NCI-H774 (cell line): ENCODE data around the gene NCOA7.
"Not testable (repeated sequence)": the region's sequence is repeated elsewhere in the genome, so short reads cannot be mapped to it uniquely, and the experiment has no call there.

Source experiments
- DNase-seq: peaks from one replicate; lab custom pipeline; 2025; lab: John Stamatoyannopoulos, UW

The NCOA7 gene

GRCh38 chr6:125836466-125836865, 45.7 kb downstream of the NCOA7 start:
- DNase-seq: no peak

GRCh38 chr6:125839471-125839870, 48.7 kb downstream of the NCOA7 start:
- DNase-seq: no peak

DNA sequence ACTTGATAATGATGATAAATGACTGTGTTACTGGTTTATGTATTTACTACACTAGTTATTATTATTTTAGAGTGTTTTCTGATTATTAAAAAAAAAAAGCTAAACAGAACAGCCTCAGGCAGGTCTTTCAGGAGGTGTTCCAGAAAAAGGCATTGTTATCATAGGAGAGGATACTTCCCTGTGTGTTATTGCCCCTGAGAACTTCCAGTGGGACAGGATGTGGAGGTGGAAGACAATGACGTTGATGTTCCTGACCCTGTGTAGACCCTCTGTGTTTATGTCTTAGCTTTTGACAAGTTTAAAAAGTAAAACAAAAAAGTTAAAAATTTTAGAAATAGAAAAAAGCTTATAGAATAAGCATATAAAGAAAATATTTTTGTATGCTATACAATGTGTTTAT, 49.1 kb downstream of the NCOA7 start:
- DNase-seq: no peak

DNA sequence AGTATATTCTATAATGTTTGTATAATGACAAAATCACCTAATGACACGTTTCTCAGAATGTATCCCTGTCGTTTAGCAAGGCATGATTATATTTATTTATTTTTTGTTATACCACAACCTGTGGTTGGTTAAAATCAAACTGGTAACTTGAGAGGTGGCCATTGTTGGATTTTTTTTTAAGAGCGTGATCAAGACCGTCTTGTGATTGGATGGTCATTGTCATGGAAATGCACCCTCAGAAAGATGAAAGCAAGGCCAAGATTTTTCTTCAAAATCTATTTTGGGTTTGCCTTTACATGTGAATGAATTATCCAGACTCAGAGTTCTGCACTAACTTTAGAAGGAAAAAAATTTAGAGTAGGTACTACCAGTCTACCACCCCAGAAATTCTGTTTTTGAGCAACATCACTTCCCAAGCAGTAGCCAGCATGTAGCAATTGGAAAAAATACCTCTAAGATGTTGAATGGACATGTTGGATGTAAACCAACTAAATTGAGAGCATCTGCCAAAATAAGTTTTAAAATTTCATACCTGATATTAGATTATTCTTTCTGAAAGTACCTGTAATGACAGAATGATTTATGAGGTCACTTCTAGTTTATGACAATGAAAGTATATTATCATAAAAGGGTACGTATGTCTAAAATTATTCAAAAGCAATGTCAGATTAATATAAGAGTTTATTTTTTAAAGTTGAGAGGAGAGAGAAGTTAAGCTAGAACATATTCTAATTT, 50.8 kb downstream of the NCOA7 start:
- DNase-seq: no peak

DNA sequence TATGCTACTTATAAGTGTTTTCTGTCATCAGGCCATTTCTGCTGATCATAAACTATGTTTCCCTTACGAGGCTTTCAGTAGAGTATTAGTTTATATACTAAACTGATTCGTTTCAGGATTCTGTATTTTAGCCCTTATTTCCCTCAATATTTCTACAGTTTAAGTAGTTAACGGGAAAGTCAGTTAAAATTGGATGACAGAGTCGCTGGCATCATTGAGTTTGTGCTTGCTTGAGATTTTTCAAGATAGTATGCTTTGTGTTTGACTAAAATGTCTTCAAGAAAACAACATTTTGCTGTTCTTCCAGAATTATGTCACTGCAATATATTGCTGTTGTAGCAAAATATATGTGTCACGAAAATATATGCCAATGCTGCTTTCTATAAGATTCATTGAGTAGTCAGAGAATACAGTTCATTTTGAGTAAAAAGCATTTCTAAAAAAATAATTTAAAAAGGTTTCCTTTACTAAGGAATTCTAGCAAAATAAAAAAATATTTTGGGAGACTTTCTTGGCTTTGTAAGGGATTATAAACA, 51.4 kb downstream of the NCOA7 start:
- no peak for DNase-seq

- DNase-seq: no peak
These were observed 52.8 kb downstream of the NCOA7 start for GRCh38 chr6:125843593-125843992.

GRCh38 chr6:125844989-125845388, 54.2 kb downstream of the NCOA7 start:
- DNase-seq: no peak

DNA sequence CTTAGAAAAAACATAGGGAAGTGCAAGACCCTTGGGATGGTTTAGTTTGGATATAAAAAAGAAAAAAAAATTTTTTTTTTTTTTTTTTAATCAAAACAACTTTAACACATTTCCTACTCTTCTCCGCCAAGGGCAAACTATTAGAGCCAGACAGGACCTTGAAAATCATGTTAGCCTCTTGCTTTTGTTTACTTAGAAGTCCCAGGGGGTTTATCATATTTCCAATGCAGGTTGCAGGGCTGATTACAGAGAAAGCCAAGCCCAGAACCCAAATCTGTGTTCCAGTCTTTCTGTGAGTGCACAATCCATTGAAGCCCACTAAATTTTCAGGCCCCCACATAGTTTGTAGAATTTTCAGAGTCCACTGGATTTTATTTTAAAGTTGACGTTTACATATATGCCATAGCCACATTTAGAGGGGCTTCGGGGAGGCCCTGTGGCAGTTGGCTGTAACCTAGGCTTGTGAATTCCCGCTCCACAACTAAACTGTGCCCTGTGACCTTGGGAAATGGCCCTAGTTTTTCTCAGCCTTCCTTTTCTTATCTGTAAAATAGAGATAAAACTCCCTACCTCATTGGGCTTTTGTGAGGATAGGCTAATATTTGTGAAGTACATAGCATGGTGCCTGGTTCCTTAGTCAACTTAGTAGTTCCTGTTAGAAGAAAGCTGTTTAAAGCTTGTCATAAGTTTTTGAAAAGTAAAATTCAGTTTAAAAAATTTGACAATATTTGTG, 55.7 kb downstream of the NCOA7 start:
- no peak for DNase-seq

DNA sequence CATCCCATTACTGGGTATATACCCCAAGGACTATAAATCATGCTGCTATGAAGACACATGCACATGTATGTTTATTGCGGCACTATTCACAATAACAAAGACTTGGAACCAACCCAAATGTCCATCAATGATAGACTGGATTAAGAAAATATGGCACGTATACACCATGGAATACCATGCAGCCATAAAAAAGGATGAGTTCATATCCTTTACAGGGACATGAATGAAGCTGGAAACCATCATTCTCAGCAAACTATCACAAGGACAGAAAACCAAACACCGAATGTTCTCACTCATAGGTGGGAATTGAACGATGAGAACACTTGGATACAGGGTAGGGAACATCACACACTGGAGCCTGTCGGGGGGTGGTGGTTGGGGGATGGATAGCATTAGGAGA, 57.5 kb downstream of the NCOA7 start:
- DNase-seq: not testable (repeated sequence)

DNA sequence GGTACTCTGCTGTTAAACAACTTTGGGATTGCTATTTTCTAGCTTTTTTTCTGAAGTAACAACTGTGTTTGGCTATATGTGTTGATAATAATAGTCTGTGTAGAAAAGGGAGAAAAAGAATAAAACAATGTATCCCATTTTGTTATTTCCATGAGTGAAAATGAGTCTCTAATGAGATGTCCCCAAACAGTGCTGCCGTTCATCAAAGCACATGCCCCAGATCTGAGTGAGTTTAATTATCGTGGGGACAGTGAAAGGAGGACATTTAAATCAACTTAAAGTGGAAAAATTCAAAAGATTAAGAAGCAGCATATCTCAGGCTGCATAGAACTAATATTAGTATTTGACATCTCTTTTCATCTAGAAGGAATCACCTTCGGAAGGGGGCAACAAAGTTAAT, 59.6 kb downstream of the NCOA7 start:
- no peak for DNase-seq

GRCh38 chr6:125852587-125852986, 61.8 kb downstream of the NCOA7 start:
- no peak for DNase-seq

- DNase-seq: no peak
These were observed 62.4 kb downstream of the NCOA7 start for GRCh38 chr6:125853168-125853567.

DNA sequence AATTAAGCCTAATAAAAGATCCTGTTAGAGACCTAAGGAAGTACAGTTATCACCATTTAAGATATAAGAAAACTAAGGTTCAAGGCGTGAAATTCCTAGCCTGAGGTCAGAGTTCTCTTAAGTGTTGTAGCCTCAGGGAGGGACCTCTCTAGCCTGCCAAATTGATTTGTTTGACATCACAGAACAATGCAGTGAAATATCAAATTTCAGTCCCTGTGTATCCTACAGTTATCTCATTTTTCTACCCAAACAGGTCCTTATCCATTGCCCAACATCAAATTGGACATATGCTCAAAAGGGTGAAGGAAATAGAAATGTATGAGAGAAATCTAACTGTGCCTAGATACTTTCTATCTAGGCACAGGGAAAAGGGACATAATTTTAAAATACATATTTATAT, 63.0 kb downstream of the NCOA7 start:
- no peak for DNase-seq

DNA sequence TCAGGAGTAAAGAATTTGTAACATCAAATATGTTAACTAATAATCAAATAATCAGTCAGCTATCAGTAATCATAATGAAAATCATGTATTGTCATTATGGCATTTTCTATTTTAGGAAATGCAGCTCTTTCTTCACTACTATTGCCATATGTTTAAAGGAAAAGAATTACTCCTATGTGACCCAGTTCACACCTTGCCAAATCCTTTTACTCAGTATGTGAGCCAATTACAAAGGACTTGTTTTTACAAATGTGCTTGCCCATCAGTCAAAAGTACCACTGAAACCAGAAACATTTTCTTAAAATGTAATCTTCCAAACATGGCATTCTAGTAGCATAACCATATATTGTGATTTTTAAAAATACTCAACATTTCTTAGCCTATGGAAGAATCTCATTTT, 63.6 kb downstream of the NCOA7 start:
- no peak for DNase-seq

- no peak for DNase-seq
These were observed 65.0 kb downstream of the NCOA7 start for GRCh38 chr6:125855783-125856182.

DNA sequence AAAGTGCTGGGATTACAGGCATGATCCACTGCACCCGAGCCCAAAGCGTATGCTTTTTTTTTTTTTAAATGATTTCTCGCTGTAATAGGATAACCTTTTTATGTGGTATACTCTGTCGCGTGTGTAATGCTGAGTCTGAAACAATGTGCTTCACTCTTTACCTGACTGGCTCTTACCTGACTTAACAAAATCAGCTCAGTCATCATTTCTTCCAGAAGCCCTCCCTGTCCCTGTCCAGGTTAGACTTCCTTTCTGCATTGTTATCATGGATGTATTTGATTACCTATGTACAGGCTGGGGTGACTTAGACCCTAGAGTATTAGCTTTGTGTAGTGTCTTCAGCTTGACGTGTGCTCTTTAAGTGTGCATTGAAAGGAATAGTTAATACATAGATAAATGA, 67.1 kb downstream of the NCOA7 start:
- DNase-seq: no peak

DNA sequence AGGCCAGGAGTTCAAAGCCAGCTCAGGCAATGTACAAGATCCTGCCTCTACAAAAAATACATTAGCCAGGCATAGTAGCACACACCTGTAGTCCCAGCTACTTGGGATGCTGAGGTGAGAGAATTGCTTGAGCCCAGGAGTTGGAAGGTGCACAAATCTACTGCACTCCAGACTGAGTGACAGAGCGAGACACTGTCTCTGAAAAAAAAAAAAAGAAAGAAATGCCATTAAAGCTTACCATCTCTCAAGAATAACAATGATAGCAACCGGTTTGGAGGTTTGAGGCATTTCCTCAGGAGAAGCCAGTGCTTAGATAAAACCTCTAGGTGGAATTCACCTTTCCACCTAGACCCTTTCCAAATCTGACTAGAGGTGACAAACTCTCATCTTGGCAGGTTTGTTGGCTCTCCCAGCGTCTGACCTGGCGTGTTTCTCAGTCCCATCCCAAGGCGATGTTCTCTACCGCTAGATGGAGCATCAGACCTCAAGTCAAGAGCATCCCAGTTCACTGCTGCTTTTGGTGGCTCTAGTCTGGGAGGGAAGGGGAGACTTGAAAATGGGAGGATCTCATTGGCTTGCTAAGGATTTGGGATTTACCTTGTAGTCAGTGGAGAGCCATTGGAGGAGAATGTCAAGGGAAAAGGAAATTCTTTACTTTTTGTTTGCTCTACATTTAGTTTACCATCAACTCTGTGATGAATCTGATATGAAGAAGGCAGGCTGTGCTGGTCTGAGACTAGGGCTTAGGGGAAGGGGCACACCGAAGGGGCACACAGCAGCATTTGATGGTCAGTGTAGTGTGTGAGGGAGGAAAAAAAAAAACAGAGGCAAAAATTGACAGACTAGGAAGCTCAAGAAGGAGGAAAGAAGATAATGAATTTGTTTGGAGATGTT, 67.9 kb downstream of the NCOA7 start:
- no peak for DNase-seq

DNA sequence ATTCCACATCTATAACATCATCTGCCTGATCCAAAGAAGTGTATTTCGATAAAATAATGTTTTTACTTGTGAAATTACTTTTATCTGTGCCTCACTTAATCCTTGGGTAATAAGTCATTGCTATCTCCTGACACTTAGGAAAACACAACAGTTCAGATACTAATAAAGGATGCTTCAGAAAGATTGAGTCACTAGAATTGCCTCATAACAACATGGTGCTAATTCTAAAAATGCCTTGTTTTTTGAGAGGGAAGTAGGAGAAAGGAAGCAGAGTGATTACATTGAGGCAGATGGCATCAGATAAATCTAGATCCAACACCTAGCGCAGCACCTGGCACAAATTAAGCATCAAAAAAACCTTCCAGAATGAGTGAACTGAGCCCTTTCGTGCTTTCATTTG, 69.0 kb downstream of the NCOA7 start:
- DNase-seq: no peak

DNA sequence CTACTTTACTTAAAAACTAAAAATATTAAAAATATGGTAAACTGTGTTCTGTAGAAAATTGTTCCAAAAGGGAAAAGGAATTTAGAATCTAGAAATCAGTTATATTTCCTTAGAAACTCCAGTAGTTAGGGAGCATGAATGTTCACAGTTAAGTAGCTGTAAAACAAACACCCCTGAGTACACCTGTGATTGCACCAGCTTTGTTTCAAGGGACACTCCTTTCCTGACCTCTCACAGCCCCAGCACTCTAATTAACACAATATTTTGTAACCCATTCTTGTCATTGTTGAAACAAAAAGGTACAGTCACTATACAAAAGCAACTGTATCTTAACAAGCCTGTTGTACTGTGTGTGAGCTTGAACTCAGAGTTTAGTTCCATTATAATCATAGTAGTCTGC, 72.3 kb downstream of the NCOA7 start:
- peak; percentile 51 for DNase-seq

DNA sequence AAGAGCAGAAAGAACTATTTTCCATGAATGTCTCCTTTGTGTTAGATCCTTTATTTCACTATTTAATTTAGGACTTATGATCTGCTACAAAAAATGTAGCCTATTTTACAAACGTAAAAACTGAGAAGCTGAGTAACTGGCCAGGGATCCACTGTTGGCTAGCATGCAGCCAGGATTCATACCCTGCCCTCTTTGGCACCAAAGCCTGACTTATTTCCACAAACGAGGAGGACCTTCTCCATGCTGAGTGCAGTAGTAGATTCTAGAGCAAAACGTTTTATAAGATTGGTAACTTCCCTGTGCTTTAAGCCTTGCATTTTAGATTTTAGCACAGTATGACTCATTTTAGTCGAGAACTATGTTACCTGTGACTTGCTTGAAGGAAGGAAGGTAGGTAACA, 74.3 kb downstream of the NCOA7 start:
- no peak for DNase-seq

DNA sequence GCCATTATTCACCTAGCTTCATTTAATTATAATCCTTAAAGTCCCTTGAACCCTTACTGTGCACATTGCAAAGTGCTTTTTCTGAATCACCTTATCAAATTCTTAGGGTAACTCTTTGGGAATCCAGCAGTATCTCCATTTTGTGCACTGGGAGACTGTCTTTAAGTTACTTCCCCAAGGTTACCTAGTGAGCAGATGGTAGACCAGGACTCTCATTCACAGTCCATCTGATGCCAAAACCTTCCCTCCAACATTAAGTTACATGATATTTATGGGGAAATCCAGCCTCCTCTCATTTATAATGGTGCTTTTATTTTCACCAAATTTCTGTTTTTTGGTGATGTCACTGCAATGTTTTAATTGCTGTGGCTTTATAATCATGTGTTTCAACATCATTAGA, 75.7 kb downstream of the NCOA7 start:
- no peak for DNase-seq

DNA sequence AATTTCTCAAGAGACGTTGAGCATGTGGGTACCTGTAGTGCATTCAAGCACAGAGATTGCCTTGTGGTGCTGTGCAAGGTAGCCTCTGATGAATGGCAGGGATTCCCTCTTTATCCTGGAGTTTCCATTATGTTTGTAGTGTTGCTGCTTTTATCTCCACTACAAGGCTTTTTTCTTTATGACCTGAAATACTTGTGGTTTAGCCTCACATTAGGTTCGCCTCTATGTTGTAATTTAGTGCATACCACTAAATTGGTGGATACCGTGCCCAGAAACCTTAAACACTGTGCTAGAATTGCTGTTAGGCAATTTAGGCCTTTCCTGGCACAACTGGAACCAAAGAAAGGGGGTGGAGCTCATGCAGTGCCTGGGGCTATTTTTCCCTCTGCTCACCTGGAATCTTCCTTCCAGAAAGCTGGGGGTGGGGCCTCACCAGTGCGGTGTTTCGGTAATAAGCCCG, 76.8 kb downstream of the NCOA7 start:
- no peak for DNase-seq
